Adipose tissue (tissue), 3 donors: ENCODE data around the gene SGCA. TPM values are rescaled to one million over a fixed set of nuclear protein-coding genes. Genes with fewer than 3 reads are reported as not detected.

Source experiments
- H3K27ac ChIP-seq: one replicate; pipeline ENCODE4 v1.5.1; 2013; ENCODE audit warnings: low read depth, low read length
- WGBS, 3 donors: extraction: QIAGEN DNeasy Blood & Tissue Kit; methylation state at CpG; one replicate each; pipeline ENCODE4 v1.1.7; 2013; 5-methylcytosine and 5-hydroxymethylcytosine counted together
- polyA plus RNA-seq, 3 donors: library from polyadenylated mRNA; stranded (reverse); fragments of 200-250 nt; gene quantifications; one replicate each; pipeline ENCODE4 v1.2.3, GENCODE V29; 2013
- donor health status: healthy with polysubstance abuse.
- donor health status: Bipolar disorder and iron deficiency.
- donor health status: healthy.

Gene SGCA
- polyA plus RNA-seq, 3 donors: 0.83 to 4.0 (median 3.1) TPM

GRCh38 chr17:50186661-50187393, 21.0 kb downstream of the SGCA start:
- 69 to 82% (median 77%) methylated on average over 24 of the region's 24 CpGs for WGBS, 3 donors
- no peak overlapping the region for H3K27ac ChIP-seq

- WGBS, 3 donors: 60 to 75% (median 67%) methylated on average over 4 of the region's 4 CpGs
- no peak overlapping the region for H3K27ac ChIP-seq
These were observed 21.6 kb downstream of the SGCA start for GRCh38 chr17:50187394-50187725.

- WGBS, 3 donors: 67 to 83% (median 76%) methylated on average over 13 to 17 of the region's 17 CpGs
- H3K27ac ChIP-seq: no peak overlapping the region
These were observed 22.1 kb downstream of the SGCA start for GRCh38 chr17:50187751-50188530.

GRCh38 chr17:50188531-50188920, 22.7 kb downstream of the SGCA start:
- WGBS, 3 donors: 61 to 75% (median 73%) methylated on average over 13 of the region's 13 CpGs
- no peak overlapping the region for H3K27ac ChIP-seq

- WGBS, 3 donors: 67 to 76% (median 71%) methylated on average over 11 of the region's 11 CpGs
- H3K27ac ChIP-seq: no peak overlapping the region
These were observed 23.2 kb downstream of the SGCA start for GRCh38 chr17:50188921-50189549.

GRCh38 chr17:50189550-50190292, 23.9 kb downstream of the SGCA start:
- no peak overlapping the region for H3K27ac ChIP-seq
- 66 to 75% (median 72%) methylated on average over 19 to 20 of the region's 20 CpGs for WGBS, 3 donors

- 76 to 83% (median 77%) methylated on average over 8 of the region's 8 CpGs for WGBS, 3 donors
- H3K27ac ChIP-seq: no peak overlapping the region
These were observed 24.4 kb downstream of the SGCA start for GRCh38 chr17:50190293-50190602.

- WGBS, 3 donors: 79 to 86% (median 81%) methylated on average over 8 of the region's 8 CpGs
- no peak overlapping the region for H3K27ac ChIP-seq
These were observed 25.0 kb downstream of the SGCA start for GRCh38 chr17:50190603-50191358.

- H3K27ac ChIP-seq: no peak overlapping the region
- WGBS, 3 donors: 71 to 79% (median 71%) methylated on average over 21 of the region's 21 CpGs
These were observed 25.7 kb downstream of the SGCA start for GRCh38 chr17:50191359-50192143.

GRCh38 chr17:50192144-50192617, 26.4 kb downstream of the SGCA start:
- no peak overlapping the region for H3K27ac ChIP-seq
- 53 to 72% (median 66%) methylated on average over 4 of the region's 4 CpGs for WGBS, 3 donors

- no peak overlapping the region for H3K27ac ChIP-seq
- 73 to 83% (median 77%) methylated on average over 16 of the region's 16 CpGs for WGBS, 3 donors
These were observed 26.9 kb downstream of the SGCA start for GRCh38 chr17:50192618-50193291.

- no peak overlapping the region for H3K27ac ChIP-seq
- 69 to 78% (median 69%) methylated on average over 25 of the region's 25 CpGs for WGBS, 3 donors
These were observed 28.5 kb downstream of the SGCA start for GRCh38 chr17:50194140-50194933.

- 69 to 78% (median 73%) methylated on average over 16 to 17 of the region's 17 CpGs for WGBS, 3 donors
- no peak overlapping the region for H3K27ac ChIP-seq
These were observed 29.4 kb downstream of the SGCA start for GRCh38 chr17:50194934-50195865.

GRCh38 chr17:50196036-50196435, 30.2 kb downstream of the SGCA start:
- H3K27ac ChIP-seq: no peak overlapping the region
- WGBS, 3 donors: 56 to 76% (median 72%) methylated on average over 5 of the region's 5 CpGs

- 58 to 72% (median 72%) methylated on average over 6 of the region's 6 CpGs for WGBS, 3 donors
These were observed 31.0 kb downstream of the SGCA start for GRCh38 chr17:50196826-50197225.

More at GRCh38 chr17:50196826-50197225, 31.0 kb downstream of the SGCA start:
- no peak overlapping the region for H3K27ac ChIP-seq
